Skeletal muscle tissue (tissue), 4 donors: Measurements from ENCODE around the gene OLFML3. TPM values are rescaled to one million over a fixed set of nuclear protein-coding genes. Genes with fewer than 3 reads are reported as not detected.
A peak's percentile ranks its signal among the peaks of the same experiment; 100 is the strongest.
"Not testable (repeated sequence)": the region's sequence is repeated elsewhere in the genome, so short reads cannot be mapped to it uniquely, and the experiment has no call there.

Experiments
- H3K27ac ChIP-seq: one replicate; pipeline ENCODE4 v1.7.0; 2013; ENCODE audit warnings: mild to moderate bottlenecking, low read depth, low read length, inconsistent platforms
- H3K27me3 ChIP-seq, 3 donors: one replicate each; pipeline ENCODE4 v1.7.0; 2013; ENCODE audit warnings: low read length in 3 of 3; ENCODE audit not compliant: control insufficient read depth in 3 of 3, insufficient read depth in 3 of 3
- H3K36me3 ChIP-seq, 3 donors: one replicate each; pipeline ENCODE4 v1.7.0; 2013; ENCODE audit warnings: low read length in 3 of 3; ENCODE audit not compliant: control insufficient read depth in 3 of 3, insufficient read depth in 3 of 3
- H3K4me1 ChIP-seq, 3 donors: one replicate each; pipeline ENCODE4 v1.7.0; 2013; ENCODE audit warnings: low read length in 3 of 3, mild to moderate bottlenecking in 3 of 3; ENCODE audit not compliant: control insufficient read depth in 3 of 3, insufficient read depth in 3 of 3
- H3K4me3 ChIP-seq, 3 donors: one replicate each; pipeline ENCODE4 v1.7.0; 2013; ENCODE audit warnings: low read length in 3 of 3
- H3K9ac ChIP-seq, 3 donors: one replicate each; pipeline ENCODE4 v1.7.0; 2013; ENCODE audit warnings: low read length in 3 of 3, mild to moderate bottlenecking in 3 of 3, moderate library complexity in 2 of 3, low read depth in 1 of 3
- H3K9me3 ChIP-seq, 3 donors: one replicate each; pipeline ENCODE4 v1.7.0; 2013; ENCODE audit warnings: low read length in 3 of 3; ENCODE audit not compliant: control insufficient read depth in 3 of 3
- total RNA-seq: library from RNA; depleted of rRNA; stranded (reverse); fragments of >200 nt; gene quantifications from one replicate; pipeline ENCODE4 v1.2.3, GENCODE V29; 2014
- donor health status: Osteomylitis.

Gene OLFML3
- total RNA-seq, 1 donor from 2014 or later: 86.1 TPM

GRCh38 chr1:113948151-113948550, 31.1 kb upstream of the OLFML3 start:
- Histone ChIP-seq H3K9ac (peak overlapping the region in 1 of 3 donors; percentile 25), H3K4me1 (peaks cover 13 to 18% (median 13%) of the 10 kb centered on the region in 3 donors)
- not testable (repeated sequence) for H3K9me3 ChIP-seq, H3K4me3 ChIP-seq, H3K36me3 ChIP-seq, H3K27ac ChIP-seq, H3K27me3 ChIP-seq

- Histone ChIP-seq H3K4me3 (no peak overlapping the region), H3K27me3 (no peaks in the 10 kb centered on the region), H3K9ac (no peak overlapping the region), H3K9me3 (no peaks in the 10 kb centered on the region), H3K27ac (no peak overlapping the region), H3K36me3 (no peaks in the 10 kb centered on the region), H3K4me1 (peaks cover 13 to 18% (median 13%) of the 10 kb centered on the region in 3 donors)
Measured at GRCh38 chr1:113949007-113949406, 30.3 kb upstream of the OLFML3 start.

- no peak overlapping the region for H3K4me3 ChIP-seq
Measured at GRCh38 chr1:113950908-113951307, 28.4 kb upstream of the OLFML3 start.

GRCh38 chr1:113951719-113952118, 27.6 kb upstream of the OLFML3 start:
- Histone ChIP-seq H3K27me3 (no peaks in the 10 kb centered on the region), H3K27ac (no peak overlapping the region), H3K36me3 (peaks cover 3 to 5% (median 5%) of the 10 kb centered on the region in 3 donors), H3K9me3 (no peaks in the 10 kb centered on the region), H3K4me1 (peaks cover 11 to 15% (median 11%) of the 10 kb centered on the region in 3 donors), H3K4me3 (no peak overlapping the region), H3K9ac (no peak overlapping the region)

More at GRCh38 chr1:113950908-113951307, 28.4 kb upstream of the OLFML3 start:
- H3K9ac ChIP-seq: no peak overlapping the region
- no peaks in the 10 kb centered on the region for H3K9me3 ChIP-seq
- no peaks in the 10 kb centered on the region for H3K27me3 ChIP-seq
- H3K36me3 ChIP-seq: peaks cover 0 to 2% (median 0%) of the 10 kb centered on the region in 3 donors
- H3K4me1 ChIP-seq: peaks cover 13 to 18% (median 13%) of the 10 kb centered on the region in 3 donors
- no peak overlapping the region for H3K27ac ChIP-seq

- no peak overlapping the region for H3K27ac ChIP-seq
- no peak overlapping the region for H3K9ac ChIP-seq
- no peaks in the 10 kb centered on the region for H3K4me1 ChIP-seq
- H3K9me3 ChIP-seq: no peaks in the 10 kb centered on the region
- no peaks in the 10 kb centered on the region for H3K27me3 ChIP-seq
- no peak overlapping the region for H3K4me3 ChIP-seq
- peaks cover 23 to 40% (median 31%) of the 10 kb centered on the region in 3 donors for H3K36me3 ChIP-seq
Measured at GRCh38 chr1:113957984-113958383, 21.3 kb upstream of the OLFML3 start.

- Histone ChIP-seq H3K27me3 (no peaks in the 10 kb centered on the region), H3K36me3 (peaks cover 29 to 47% (median 38%) of the 10 kb centered on the region in 3 donors)
Measured at GRCh38 chr1:113958691-113959090, 20.6 kb upstream of the OLFML3 start.

GRCh38 chr1:113963281-113963906, 15.9 kb upstream of the OLFML3 start:
- no peak overlapping the region for H3K4me3 ChIP-seq
- H3K27me3 ChIP-seq: no peaks in the 10 kb centered on the region
- H3K9me3 ChIP-seq: no peaks in the 10 kb centered on the region
- peaks cover 27 to 51% (median 48%) of the 10 kb centered on the region in 3 donors for H3K36me3 ChIP-seq
- H3K4me1 ChIP-seq: no peaks in the 10 kb centered on the region
- no peak overlapping the region for H3K9ac ChIP-seq
- no peak overlapping the region for H3K27ac ChIP-seq

More at GRCh38 chr1:113958691-113959090, 20.6 kb upstream of the OLFML3 start:
- no peak overlapping the region for H3K4me3 ChIP-seq
- H3K9me3 ChIP-seq: no peaks in the 10 kb centered on the region
- no peak overlapping the region for H3K9ac ChIP-seq
- H3K27ac ChIP-seq: no peak overlapping the region
- no peaks in the 10 kb centered on the region for H3K4me1 ChIP-seq

GRCh38 chr1:113965703-113966412, 13.4 kb upstream of the OLFML3 start:
- Histone ChIP-seq H3K4me3 (no peak overlapping the region), H3K27ac (no peak overlapping the region), H3K9ac (no peak overlapping the region), H3K27me3 (no peaks in the 10 kb centered on the region), H3K4me1 (no peaks in the 10 kb centered on the region), H3K9me3 (no peaks in the 10 kb centered on the region), H3K36me3 (peaks cover 45 to 73% (median 59%) of the 10 kb centered on the region in 3 donors)

- Histone ChIP-seq H3K4me1 (peaks cover 11 to 24% (median 23%) of the 10 kb centered on the region in 3 donors), H3K9me3 (no peaks in the 10 kb centered on the region), H3K27me3 (no peaks in the 10 kb centered on the region), H3K36me3 (peaks cover 44 to 61% (median 54%) of the 10 kb centered on the region in 3 donors), H3K4me3 (no peak overlapping the region), H3K9ac (no peak overlapping the region), H3K27ac (no peak overlapping the region)
Measured at GRCh38 chr1:113972954-113973353, 6.3 kb upstream of the OLFML3 start.
